GM18909 (cell line): Measurements from ENCODE around the gene GRIK5.

Experiments used
- ATAC-seq: cut with Tn5 transposase; IDR thresholded peaks from one replicate; pipeline ENCODE4 v1.9.1; 2021; ENCODE audit warnings: mild to moderate bottlenecking; ENCODE audit not compliant: unreplicated experiment, poor library complexity

Gene GRIK5

DNA sequence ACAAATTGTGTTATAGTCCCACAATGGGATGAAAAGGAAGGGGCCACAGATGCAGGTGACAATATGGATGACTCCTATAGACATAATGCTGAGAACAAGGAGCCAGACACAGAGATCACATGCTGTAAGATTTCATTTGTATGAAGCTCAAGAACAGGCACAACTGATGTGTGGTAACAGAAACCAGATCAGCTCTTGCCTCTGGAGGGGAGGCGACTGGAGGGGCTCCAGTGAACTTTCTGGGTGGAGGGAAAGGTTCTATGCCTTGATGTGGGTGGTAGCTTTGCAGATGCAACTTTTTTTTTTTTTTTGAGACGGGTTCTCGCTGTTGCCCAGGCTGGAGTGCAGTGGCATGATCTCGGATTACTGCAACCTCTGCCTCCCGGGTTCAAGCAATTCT lies 104.9 kb downstream of the GRIK5 start:
- ATAC-seq = no peak

DNA sequence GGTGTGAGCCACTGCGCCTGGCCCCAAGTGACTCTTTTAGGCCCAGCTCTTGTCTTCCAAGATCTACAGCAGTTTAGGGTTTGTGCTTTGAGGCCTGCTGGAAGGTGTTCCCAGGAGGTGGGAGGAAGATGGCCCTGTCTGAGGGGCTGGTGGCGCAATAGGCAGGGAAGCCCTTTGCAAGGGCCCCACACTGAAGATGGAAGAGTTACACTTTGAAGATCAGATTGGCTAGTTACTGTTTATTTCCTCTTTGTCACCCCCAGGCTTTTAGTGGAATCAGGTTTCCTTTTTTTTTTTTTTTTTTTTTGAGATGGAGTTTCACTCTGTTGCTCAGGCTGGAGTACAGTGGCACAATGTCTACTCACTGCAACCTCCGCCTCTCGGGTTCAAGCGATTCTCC lies 109.0 kb downstream of the GRIK5 start:
- ATAC-seq = no peak

DNA sequence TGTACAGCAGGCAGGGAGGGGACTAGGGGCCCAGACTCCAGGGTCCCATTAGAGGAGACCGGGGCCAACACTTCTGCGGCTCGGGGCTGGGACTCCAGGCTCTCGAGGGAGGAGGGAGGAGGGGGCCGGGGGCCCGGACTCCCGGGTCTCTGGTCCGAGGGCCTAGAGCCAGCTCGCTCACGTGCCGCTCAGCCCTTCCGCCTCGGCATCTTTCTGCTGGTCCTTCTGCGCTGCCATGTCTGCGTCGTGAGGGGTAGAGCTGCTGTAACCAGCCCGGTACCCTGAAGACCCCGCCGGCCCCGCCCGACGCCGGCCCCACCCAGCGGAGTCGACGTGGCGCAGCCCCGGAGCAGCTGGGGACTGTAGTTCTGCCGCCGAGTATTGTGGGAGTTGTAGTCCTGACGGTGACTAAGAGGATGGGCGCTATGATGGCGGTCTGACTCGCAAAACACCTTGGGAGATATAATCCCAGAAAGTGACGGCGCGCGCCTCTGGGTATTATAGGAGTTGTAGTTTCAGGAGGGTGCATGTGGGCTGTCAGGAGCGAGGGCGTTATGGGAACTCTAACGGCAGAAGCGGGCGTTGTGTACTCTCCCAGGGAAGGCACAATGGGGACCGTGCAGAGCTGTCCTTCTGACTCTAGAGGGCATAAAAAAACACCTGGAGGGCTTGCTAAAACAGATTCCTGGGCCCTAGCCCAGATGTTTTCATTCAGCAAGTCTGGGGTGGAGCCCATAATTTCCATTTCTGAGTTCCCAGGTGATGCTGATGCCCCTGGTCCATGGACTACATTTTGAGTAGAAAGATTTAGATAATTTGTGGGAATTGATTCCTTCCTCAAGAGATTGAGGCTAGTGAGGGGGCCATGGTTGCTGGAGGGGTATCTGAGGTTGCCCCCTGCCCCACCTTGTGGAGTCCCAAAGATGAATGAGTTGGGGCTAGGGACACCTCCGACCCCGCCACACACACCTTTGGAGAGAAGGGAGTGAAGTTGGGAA lies 110.7 kb downstream of the GRIK5 start, which contains the start of gene RABAC1:
RABAC1 (minus strand) TSS at position 266 of the 998 bp plus-strand sequence; CDS start at position 237, 29 bp downstream.
- peak; percentile 82 for ATAC-seq

DNA sequence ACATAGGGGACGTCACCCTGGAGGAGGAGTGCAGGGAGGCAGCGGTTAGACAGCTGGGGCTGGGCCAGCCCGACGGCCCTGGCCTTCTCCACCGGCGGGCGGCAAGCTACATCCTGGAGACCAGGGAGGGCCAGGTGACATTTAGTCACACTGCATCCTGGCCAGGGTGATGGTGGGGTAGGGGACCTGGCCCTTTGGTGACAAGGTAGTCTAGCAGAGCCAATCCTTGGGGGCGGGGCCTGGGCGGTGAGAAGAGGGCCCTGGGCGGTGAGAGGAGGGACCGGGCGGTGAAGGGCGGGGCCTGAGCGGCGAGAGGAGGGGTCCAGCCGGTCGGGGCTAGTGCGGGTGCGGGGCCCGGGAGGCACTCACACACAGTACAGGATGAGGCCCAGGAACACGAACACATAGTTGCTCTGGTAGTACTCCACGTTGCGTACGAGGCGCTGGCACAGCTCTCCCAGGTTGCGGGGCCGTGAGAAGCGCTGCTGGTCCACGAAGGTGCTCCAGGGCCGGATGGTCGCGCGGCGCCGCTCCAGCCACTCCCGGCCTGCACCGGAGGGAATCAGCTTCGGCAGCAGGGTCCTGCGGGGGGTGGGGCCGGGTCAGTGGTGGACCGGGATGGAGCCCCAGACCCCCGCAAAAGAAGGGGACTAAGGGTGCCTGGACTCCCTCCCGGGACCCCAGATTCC lies 111.5 kb downstream of the GRIK5 start:
- ATAC-seq = peak; percentile 47

DNA sequence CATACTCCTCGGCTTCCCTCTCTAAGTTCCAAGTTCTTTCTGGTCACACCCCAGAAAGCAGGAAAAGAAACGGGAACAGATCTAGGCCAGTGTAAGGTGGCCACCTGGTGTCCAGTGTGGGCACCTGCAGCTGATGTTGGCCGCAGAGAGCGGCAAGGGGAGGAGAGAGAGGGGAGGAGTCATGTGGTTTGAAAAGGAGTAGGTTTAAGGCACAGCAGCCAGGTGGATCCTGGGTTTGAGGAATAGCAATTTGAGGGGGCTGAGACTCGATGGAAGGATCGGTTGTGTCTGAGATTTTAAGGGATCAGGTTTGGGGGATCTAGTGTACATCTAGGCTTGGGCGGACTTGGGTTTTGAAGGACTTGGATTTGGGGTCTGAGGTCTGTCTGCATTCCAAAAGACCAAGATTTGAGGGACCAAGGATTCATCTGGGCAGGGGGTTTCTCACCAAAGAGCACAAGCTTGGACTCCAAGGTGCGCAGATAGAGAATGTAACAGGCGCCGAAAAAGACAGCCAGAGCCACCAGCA lies 112.1 kb downstream of the GRIK5 start:
- peak; percentile 38 for ATAC-seq

DNA sequence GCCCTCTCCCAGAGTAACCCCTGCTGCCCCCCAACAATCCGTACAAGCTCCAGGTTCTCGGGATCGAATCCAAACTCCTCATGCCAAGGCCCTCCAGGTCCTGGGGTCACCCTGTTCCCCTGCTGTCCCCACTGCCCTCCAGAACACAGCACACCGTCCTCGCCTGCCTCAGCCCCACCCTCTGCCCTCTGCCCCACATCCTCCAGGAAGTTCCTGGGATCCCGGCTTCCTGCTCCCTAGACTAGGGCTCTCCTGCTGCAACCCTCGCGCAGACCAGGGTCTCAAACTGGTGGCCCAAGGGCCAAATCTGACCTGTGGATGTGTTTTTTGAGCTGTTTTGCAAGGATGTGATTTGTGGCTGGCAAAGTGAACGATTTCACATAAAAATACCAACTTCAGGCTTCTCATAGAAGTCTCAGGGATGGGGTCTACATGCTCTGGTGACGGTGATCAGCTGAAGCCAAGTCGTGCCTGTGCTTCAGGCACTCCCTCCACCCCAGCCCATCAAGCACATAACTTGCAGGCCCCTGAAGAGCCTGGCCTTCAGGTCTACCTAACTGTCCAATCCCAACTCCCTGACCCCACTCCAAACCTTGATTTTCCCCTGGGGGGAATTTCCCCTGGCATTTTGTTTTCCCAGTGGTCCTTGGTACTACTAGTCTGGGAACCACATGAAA lies 112.7 kb downstream of the GRIK5 start:
- ATAC-seq = no peak

DNA sequence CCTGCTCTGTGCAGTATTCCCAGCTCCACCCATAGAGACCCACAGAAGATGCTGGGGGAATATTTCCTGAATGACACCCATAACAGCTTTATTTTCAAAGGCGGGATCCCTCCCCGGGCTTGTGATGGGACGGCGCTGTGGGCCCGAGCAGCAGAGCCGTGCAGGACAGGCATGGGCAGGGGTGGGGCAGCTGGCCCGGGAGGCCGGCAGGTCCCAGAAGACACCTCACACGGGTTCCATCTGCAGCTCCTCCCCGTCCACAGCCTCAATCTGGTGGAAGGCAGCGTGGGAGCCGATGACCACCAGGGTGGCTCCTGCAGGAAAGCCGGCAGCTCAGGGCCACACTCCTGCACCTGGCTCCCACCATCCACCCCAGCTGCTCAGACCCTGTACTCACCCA lies 113.4 kb downstream of the GRIK5 start:
- ATAC-seq = no peak

DNA sequence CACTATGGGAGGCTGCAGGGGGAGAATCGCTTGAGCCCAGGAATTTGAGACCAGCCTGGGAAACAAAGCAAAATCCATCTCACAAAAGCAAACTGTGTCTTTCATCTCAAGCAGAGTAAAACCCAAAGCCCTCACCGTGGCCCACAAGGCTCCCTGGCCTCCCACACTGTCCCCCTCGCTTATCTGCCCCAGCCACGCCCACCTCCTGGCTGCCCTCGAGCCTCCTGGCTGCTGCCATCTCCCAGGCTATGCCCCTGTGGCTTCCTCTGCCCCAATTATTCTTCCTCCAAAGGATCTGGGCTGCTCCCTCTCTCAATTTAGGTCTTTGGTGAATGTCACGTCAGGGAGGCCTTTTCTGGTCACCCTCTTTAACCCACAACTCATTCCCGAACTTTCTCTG lies 114.5 kb downstream of the GRIK5 start:
- no peak for ATAC-seq

DNA sequence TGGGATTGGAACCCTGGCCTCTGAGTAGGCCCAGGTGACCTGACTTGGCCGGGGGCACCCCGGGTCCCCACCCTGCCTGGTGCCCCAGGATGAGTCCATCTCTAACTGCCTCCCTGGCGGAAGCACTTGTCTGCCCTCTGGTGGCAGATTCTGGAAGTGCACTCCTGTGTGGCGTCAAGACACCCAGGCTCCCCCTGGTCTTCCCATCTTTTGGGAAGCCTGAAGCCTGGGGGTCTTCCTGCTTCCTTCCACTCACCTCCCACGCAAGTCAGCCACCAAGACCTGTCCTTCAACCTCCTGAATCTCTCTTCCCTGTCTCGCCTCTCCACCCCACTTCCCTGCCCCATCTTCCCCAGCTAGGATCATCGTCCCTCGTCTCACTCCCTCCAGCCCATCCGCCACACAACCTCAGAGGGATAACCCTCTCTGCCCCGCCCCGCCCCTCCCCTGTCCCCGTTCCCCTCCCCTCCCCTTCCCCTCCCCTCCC lies 118.3 kb downstream of the GRIK5 start:
- ATAC-seq = no peak
